Ovary (tissue), 3 donors: ENCODE measurements around the gene ARAF.

Source experiments
- EP300 ChIP-seq: sonication (generic); formaldehyde crosslinking; IDR thresholded peaks from one replicate; pipeline ENCODE4 v1.6.1; 2017; ENCODE audit warnings: antibody characterized with exemption
- POLR2A ChIP-seq: fragments of 450-650 bp; IDR thresholded peaks from one replicate; pipeline ENCODE4 v1.6.1; 2017; ENCODE audit warnings: antibody characterized with exemption, mild to moderate bottlenecking, moderate library complexity
- TF ChIP-seq, protein P1 (sequence below), 3 donors: fragments of 450-650 bp in 2 of 3; fragments of 200-600 bp in 1 of 3; IDR thresholded peaks; one replicate each; pipeline versions ENCODE4 v1.5.1 to v1.8.0; 2016 to 2022; ENCODE audit warnings: antibody characterized with exemption in 3 of 3, mild to moderate bottlenecking in 1 of 3
- donor health status: DM: no; HTN: no; CAD: no.

DNA sequence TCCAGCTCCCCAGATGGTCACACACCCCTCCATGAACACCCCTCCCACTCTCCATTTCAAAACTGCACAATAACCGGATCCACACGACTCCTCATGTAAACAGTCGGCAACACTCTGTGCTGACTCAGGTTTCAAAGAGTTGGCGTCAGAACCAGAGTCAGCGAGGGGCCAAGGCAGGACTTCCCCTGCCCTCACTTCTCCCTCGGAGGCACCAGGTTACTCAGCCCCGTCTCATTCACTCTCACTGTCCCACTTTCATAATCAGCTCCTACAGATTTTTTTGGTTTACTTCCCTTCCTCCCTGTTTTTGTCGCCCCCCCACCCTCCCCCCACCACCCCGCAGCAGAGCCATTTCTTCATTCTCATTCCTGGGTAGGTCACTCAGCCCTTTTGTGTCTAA, 18.5 kb downstream of the ARAF start:
- TF ChIP-seq, protein P1, sequence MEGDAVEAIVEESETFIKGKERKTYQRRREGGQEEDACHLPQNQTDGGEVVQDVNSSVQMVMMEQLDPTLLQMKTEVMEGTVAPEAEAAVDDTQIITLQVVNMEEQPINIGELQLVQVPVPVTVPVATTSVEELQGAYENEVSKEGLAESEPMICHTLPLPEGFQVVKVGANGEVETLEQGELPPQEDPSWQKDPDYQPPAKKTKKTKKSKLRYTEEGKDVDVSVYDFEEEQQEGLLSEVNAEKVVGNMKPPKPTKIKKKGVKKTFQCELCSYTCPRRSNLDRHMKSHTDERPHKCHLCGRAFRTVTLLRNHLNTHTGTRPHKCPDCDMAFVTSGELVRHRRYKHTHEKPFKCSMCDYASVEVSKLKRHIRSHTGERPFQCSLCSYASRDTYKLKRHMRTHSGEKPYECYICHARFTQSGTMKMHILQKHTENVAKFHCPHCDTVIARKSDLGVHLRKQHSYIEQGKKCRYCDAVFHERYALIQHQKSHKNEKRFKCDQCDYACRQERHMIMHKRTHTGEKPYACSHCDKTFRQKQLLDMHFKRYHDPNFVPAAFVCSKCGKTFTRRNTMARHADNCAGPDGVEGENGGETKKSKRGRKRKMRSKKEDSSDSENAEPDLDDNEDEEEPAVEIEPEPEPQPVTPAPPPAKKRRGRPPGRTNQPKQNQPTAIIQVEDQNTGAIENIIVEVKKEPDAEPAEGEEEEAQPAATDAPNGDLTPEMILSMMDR (IDR thresholded peaks at IDR 0.05): no peak
- TF ChIP-seq EP300 (no peak), POLR2A (no peak)
